ENCODE results near the gene ZBTB8B. TPM values are rescaled to one million over a fixed set of nuclear protein-coding genes. Genes with fewer than 3 reads are reported as not detected.

The ZBTB8B gene
- total RNA-seq, 2 experiments from 2014 or later: not detected

- peaks cover 18% of the 10 kb centered on the region for H3K27me3 Mint-ChIP-seq
- no peaks in the 10 kb centered on the region for H3K4me1 Mint-ChIP-seq
- H3K4me3 Mint-ChIP-seq: no peak overlapping the region
- H3K9me3 Mint-ChIP-seq: no peaks in the 10 kb centered on the region
- no peak overlapping the region for H3K27ac Mint-ChIP-seq
- DNase-seq: no peak
- no peaks in the 10 kb centered on the region for H3K36me3 Mint-ChIP-seq
Measured at GRCh38 chr1:32509939-32510338, 45.1 kb downstream of the ZBTB8B start.

Other genes starting within 250 kb of the ZBTB8B start
- 1 to 10 TPM; 5.7 to 6.5 TPM for gene TMEM234, start 242.7 kb upstream of the ZBTB8B start, total RNA-seq
- 100 to 1,000 TPM; 366 to 389 TPM for gene EIF3I, start 242.7 kb upstream of the ZBTB8B start, total RNA-seq
- gene FAM167B, start 217.8 kb upstream of the ZBTB8B start, total RNA-seq: under 1 TPM in 1 of 2 experiments, not detected in 1; 0.32 TPM
- 100 to 1,000 TPM; 285 to 286 TPM for gene LCK, start 213.8 kb upstream of the ZBTB8B start, total RNA-seq
- gene HDAC1, start 173.0 kb upstream of the ZBTB8B start, total RNA-seq: 100 to 1,000 TPM; 142 to 149 TPM
- gene MARCKSL1, start 128.8 kb upstream of the ZBTB8B start, total RNA-seq: 10 to 100 TPM; 26.4 to 26.7 TPM
- 1 to 10 TPM; 2.8 to 3.6 TPM for gene FAM229A, start 102.6 kb upstream of the ZBTB8B start, total RNA-seq
- under 1 TPM; 0.48 to 0.60 TPM for gene TSSK3, start 102.5 kb upstream of the ZBTB8B start, total RNA-seq
- gene BSDC1, start 70.6 kb upstream of the ZBTB8B start, total RNA-seq: 10 to 100 TPM; 26.5 to 31.2 TPM
- under 1 TPM; 0.21 to 0.24 TPM for gene ZBTB8A, start 74.4 kb downstream of the ZBTB8B start, total RNA-seq
- 10 to 100 TPM; 64.5 to 69.9 TPM for gene ZBTB8OS, start 185.5 kb downstream of the ZBTB8B start, total RNA-seq
- gene RBBP4, start 186.1 kb downstream of the ZBTB8B start, total RNA-seq: 100 to 1,000 TPM; 313 to 317 TPM
- gene SYNC, start 237.7 kb downstream of the ZBTB8B start, total RNA-seq: not detected

Data from activated naive CD8-positive, alpha-beta T cell treated with anti-CD3 and anti-CD28 coated beads for 36 hours (primary cell).